H1 (cell line): ENCODE measurements around the gene TMEM168. TPM values are rescaled to one million over a fixed set of nuclear protein-coding genes. Genes with fewer than 3 reads are reported as not detected.

Source experiments
- CTCF ChIA-PET: fragments of 300-600 bp; sonication (Branson Sonifier 250); formaldehyde crosslinking; loops from one replicate; lab custom pipeline; 2021; ENCODE audit not compliant: partially characterized antibody; lab: Charles Lee
- POLR2A ChIA-PET: fragments of 300-600 bp; sonication (Branson Sonifier 250); formaldehyde crosslinking; loops from one replicate; lab custom pipeline; 2021; ENCODE audit warnings: inconsistent platforms; ENCODE audit not compliant: partially characterized antibody; lab: Charles Lee
- DNase-seq, 2 experiments: peaks; one replicate each; pipeline versions ENCODE4 v3.0.0 to v3.0.0-alpha.2; 2010 to 2022; ENCODE audit warnings: low spot score in 2 of 2, low read depth in 1 of 2, mixed read lengths in 1 of 2
- FAIRE-seq: peaks from 2 replicates; lab custom pipeline; 2011; peaks lifted over from hg19 to GRCh38; lab: Jason Lieb, UNC
- H2AFZ ChIP-seq: 2 replicates; pipeline ENCODE4 v1.8.1; 2012; ENCODE audit warnings: low read length, inconsistent platforms
- H2AK5ac ChIP-seq: 2 replicates; pipeline ENCODE4 v1.6.1; 2013; ENCODE audit warnings: low read depth, low read length
- H2BK120ac ChIP-seq: replicated peaks from 2 replicates; pipeline ENCODE3; 2013; ENCODE audit warnings: low read depth, low read length, inconsistent platforms
- H2BK12ac ChIP-seq: 2 replicates; pipeline ENCODE4 v1.6.1; 2013; ENCODE audit warnings: low read depth, low read length
- H2BK15ac ChIP-seq: 2 replicates; pipeline ENCODE4 v1.6.1; 2013; ENCODE audit warnings: low read length
- H2BK20ac ChIP-seq: 2 replicates; pipeline ENCODE4 v1.6.1; 2013; ENCODE audit warnings: low read length
- H2BK5ac ChIP-seq: 2 replicates; pipeline ENCODE4 v1.6.1; 2013; ENCODE audit warnings: low read depth, low read length
- H3K14ac ChIP-seq: 2 replicates; pipeline ENCODE4 v1.6.1; 2013; ENCODE audit warnings: inconsistent platforms; ENCODE audit not compliant: insufficient read length
- H3K18ac ChIP-seq: 2 replicates; pipeline ENCODE4 v1.6.1; 2013; ENCODE audit warnings: low read length; ENCODE audit errors: extremely low read depth
- H3K23ac ChIP-seq: 2 replicates; pipeline ENCODE4 v1.6.1; 2013; ENCODE audit warnings: inconsistent platforms; ENCODE audit not compliant: insufficient read length
- H3K23me2 ChIP-seq: 2 replicates; pipeline ENCODE4 v1.6.1; 2013; ENCODE audit warnings: low read depth, low read length
- H3K27ac ChIP-seq: 2 replicates; pipeline ENCODE4 v1.6.1; 2011; ENCODE audit warnings: low read depth, low read length, inconsistent platforms
- H3K27me3 ChIP-seq, 4 experiments: replicated peaks in 1 of 4; 1 replicate in 1 of 4; 2 replicates in 3 of 4; pipeline versions ENCODE4 v1.6.1 to v1.8.1; 2011 to 2013; ENCODE audit warnings: low read length in 3 of 4, mild to moderate bottlenecking in 3 of 4, inconsistent platforms in 2 of 4, mixed read lengths in 2 of 4, moderate library complexity in 1 of 4; ENCODE audit not compliant: control insufficient read depth in 3 of 4, insufficient read depth in 3 of 4; ENCODE audit errors: extremely low read depth in 1 of 4
- H3K36me3 ChIP-seq, 4 experiments: 2 replicates each; pipeline versions ENCODE4 v1.6.1 to v1.8.1; 2011 to 2013; ENCODE audit warnings: mild to moderate bottlenecking in 4 of 4, low read length in 3 of 4, moderate library complexity in 2 of 4, control low read depth in 1 of 4, inconsistent platforms in 1 of 4; ENCODE audit not compliant: insufficient read depth in 4 of 4, control insufficient read depth in 2 of 4
- H3K4ac ChIP-seq: replicated peaks from 2 replicates; pipeline ENCODE3; 2013; ENCODE audit warnings: low read length, low read depth, mixed read lengths, inconsistent platforms; ENCODE audit not compliant: insufficient read length
- H3K4me1 ChIP-seq, 4 experiments: replicated peaks in 1 of 4; 1 replicate in 1 of 4; 2 replicates in 3 of 4; pipeline versions ENCODE4 v1.6.1 to v1.8.1; 2011 to 2013; ENCODE audit warnings: low read length in 3 of 4, inconsistent platforms in 2 of 4, mixed read lengths in 1 of 4; ENCODE audit not compliant: insufficient read depth in 4 of 4, control insufficient read depth in 3 of 4
- H3K4me2 ChIP-seq, 2 experiments: 2 replicates each; pipeline versions ENCODE4 v1.6.1 to v1.8.1; 2011 to 2013; ENCODE audit warnings: low read depth in 2 of 2, low read length in 2 of 2, control low read depth in 1 of 2, inconsistent platforms in 1 of 2, mild to moderate bottlenecking in 1 of 2; ENCODE audit not compliant: insufficient read depth in 1 of 2
- H3K4me3 ChIP-seq, 4 experiments: fragments of 200-600, 300-600 bp in 1 of 4; sonication (generic), shearing (Covaris generic), sonication (Bioruptor Twin) in 1 of 4; 2 replicates each; pipeline versions ENCODE4 v1.5.1 to v1.8.1; 2011 to 2016; ENCODE audit warnings: low read length in 4 of 4, low read depth in 3 of 4, control low read depth in 2 of 4, inconsistent platforms in 2 of 4, mild to moderate bottlenecking in 2 of 4, mixed read lengths in 1 of 4, moderate library complexity in 1 of 4; ENCODE audit not compliant: insufficient read depth in 2 of 4; ENCODE audit errors: extremely low read depth in 1 of 4
- H3K56ac ChIP-seq: replicated peaks from 2 replicates; pipeline ENCODE3; 2013; ENCODE audit warnings: low read depth, mild to moderate bottlenecking, mixed read lengths, low read length, inconsistent platforms; ENCODE audit not compliant: insufficient read length
- H3K79me1 ChIP-seq: 2 replicates; pipeline ENCODE4 v1.6.1; 2013; ENCODE audit warnings: low read depth, low read length, control low read depth
- H3K79me2 ChIP-seq, 2 experiments: 2 replicates each; pipeline versions ENCODE4 v1.6.1 to v1.8.1; 2012 to 2013; ENCODE audit warnings: low read length in 2 of 2, mild to moderate bottlenecking in 2 of 2, inconsistent platforms in 1 of 2; ENCODE audit not compliant: insufficient read depth in 2 of 2, control insufficient read depth in 1 of 2
- H3K9ac ChIP-seq, 4 experiments: replicated peaks in 1 of 4; 1 replicate in 1 of 4; 2 replicates in 3 of 4; pipeline versions ENCODE4 v1.6.1 to v1.8.1; 2011 to 2013; ENCODE audit warnings: low read depth in 3 of 4, low read length in 3 of 4, control low read depth in 2 of 4, mild to moderate bottlenecking in 2 of 4, moderate library complexity in 2 of 4, inconsistent platforms in 1 of 4; ENCODE audit errors: extremely low read depth in 1 of 4
- H3K9me3 ChIP-seq, 2 experiments: 2 replicates each; pipeline versions ENCODE4 v1.6.1 to v1.8.1; 2012 to 2013; ENCODE audit warnings: mild to moderate bottlenecking in 2 of 2, moderate library complexity in 2 of 2, control low read depth in 1 of 2, inconsistent platforms in 1 of 2, low read depth in 1 of 2, low read length in 1 of 2, mixed read lengths in 1 of 2; ENCODE audit not compliant: insufficient read depth in 2 of 2
- H4K20me1 ChIP-seq, 2 experiments: replicated peaks in 1 of 2; 2 replicates each; pipeline versions ENCODE3 to v1.8.1; 2011 to 2013; ENCODE audit warnings: inconsistent platforms in 2 of 2, low read length in 2 of 2, mild to moderate bottlenecking in 1 of 2; ENCODE audit not compliant: insufficient read depth in 2 of 2, control insufficient read depth in 1 of 2
- H4K5ac ChIP-seq: 2 replicates; pipeline ENCODE4 v1.6.1; 2013; ENCODE audit warnings: low read length, low read depth, mixed read lengths, inconsistent platforms; ENCODE audit not compliant: insufficient read length
- H4K8ac ChIP-seq: 2 replicates; pipeline ENCODE4 v1.8.0; 2013; ENCODE audit warnings: mild to moderate bottlenecking, moderate library complexity, low read length, inconsistent platforms; ENCODE audit not compliant: insufficient read depth; ENCODE audit errors: extremely low read depth
- H4K91ac ChIP-seq: replicated peaks from 2 replicates; pipeline ENCODE3; 2013; ENCODE audit warnings: low read length, mixed read lengths, inconsistent platforms; ENCODE audit not compliant: insufficient read length
- ATF2 ChIP-seq: IDR thresholded peaks from 2 replicates; pipeline ENCODE4 v1.6.1; 2012; ENCODE audit warnings: low read length, inconsistent platforms
- CEBPB ChIP-seq: IDR thresholded peaks from 2 replicates; pipeline ENCODE4 v1.6.1; 2012; ENCODE audit warnings: low read depth, low read length
- EGR1 ChIP-seq: IDR thresholded peaks from 2 replicates; pipeline ENCODE4 v1.6.1; 2011; ENCODE audit warnings: low read depth, low read length, borderline replicate concordance
- MAX ChIP-seq: IDR thresholded peaks from 2 replicates; pipeline ENCODE4 v1.6.1; 2012; ENCODE audit warnings: inconsistent platforms
- NANOG ChIP-seq: IDR thresholded peaks from 2 replicates; pipeline ENCODE4 v1.6.1; 2011; ENCODE audit warnings: low read length, low read depth, mild to moderate bottlenecking, inconsistent platforms; ENCODE audit not compliant: insufficient read depth, poor library complexity, severe bottlenecking
- NRF1 ChIP-seq: IDR thresholded peaks from 2 replicates; pipeline ENCODE4 v1.6.1; 2011; ENCODE audit warnings: mild to moderate bottlenecking, low read depth, low read length, improper control_type of control experiment
- POLR2AphosphoS5 ChIP-seq: IDR thresholded peaks from 2 replicates; pipeline ENCODE4 v1.6.1; 2011; ENCODE audit warnings: low read depth, low read length
- WGBS, 2 experiments: shearing (Covaris generic) in 1 of 2; methylation state at CpG; one replicate each; pipeline versions ENCODE4 v1.1.6 to v1.1.7; 2013 to 2015; ENCODE audit warnings: low lambda C conversion rate in 2 of 2, mixed read lengths in 2 of 2, inconsistent platforms in 1 of 2, low coverage in 1 of 2, missing lambda C conversion rate in 1 of 2; ENCODE audit not compliant: insufficient replicate concordance in 2 of 2, insufficient coverage in 1 of 2, insufficient read length in 1 of 2; ENCODE audit errors: extremely low coverage in 1 of 2, missing lambda C conversion rate in 1 of 2; 5-methylcytosine and 5-hydroxymethylcytosine counted together
- polyA plus RNA-seq, 7 experiments: library from polyadenylated mRNA; depleted of rRNA in 3 of 7; stranded (reverse) in 5 of 7; unstranded in 2 of 7; fragments of >200 nt in 5 of 7; fragments of 200-250 nt in 2 of 7; gene quantifications; 1 replicate in 5 of 7; 2 replicates in 1 of 7; 4 replicates in 1 of 7; pipeline versions ENCODE4 v1.2.1 to v1.2.3, GENCODE V29; 2011 to 2013; ENCODE audit warnings: missing spikeins in 2 of 7, mixed read lengths in 2 of 7
- total RNA-seq: library from RNA; stranded (reverse); fragmentation: NEBNext Ultra II Directional; extraction: Animal tissue kit (Norgen Biotek cat#: 25700); gene quantifications from 2 replicates; pipeline ENCODE4 v1.2.1, GENCODE V29; 2021

TMEM168 gene
- total and polyA plus RNA-seq, 2 of the 8 experiments (the other 6 are each of a cell fraction or from before 2014, with no cell fraction given): 8.9 to 11.1 TPM

- no peaks in the 10 kb centered on the region for H3K79me2 ChIP-seq
- H2BK12ac ChIP-seq: no peak overlapping the region
- H3K4me2 ChIP-seq: no peak overlapping the region
- no peak overlapping the region for H3K27ac ChIP-seq
- no peak overlapping the region for H3K4me3 ChIP-seq
- no peak for TF ChIP-seq MAX
- TF ChIP-seq NRF1: no peak
- no peak for TF ChIP-seq CEBPB
- TF ChIP-seq NANOG: no peak
- no peak for TF ChIP-seq ATF2
- no peak for TF ChIP-seq EGR1
- no peak for TF ChIP-seq POLR2AphosphoS5
- H3K9me3 ChIP-seq: peaks cover 0 to 2% of the 10 kb centered on the region in 2 experiments; a peak in 2 of 4 replicates
- no peak overlapping the region for H4K91ac ChIP-seq
- no peak overlapping the region for H2BK5ac ChIP-seq
- no peak overlapping the region for H3K18ac ChIP-seq
- H4K8ac ChIP-seq: no peak overlapping the region
- H2BK15ac ChIP-seq: no peak overlapping the region
- H4K20me1 ChIP-seq: no peaks in the 10 kb centered on the region
- no peak overlapping the region for H4K5ac ChIP-seq
- no peaks in the 10 kb centered on the region for H3K79me1 ChIP-seq
- H2AK5ac ChIP-seq: no peak overlapping the region
- H3K56ac ChIP-seq: no peak overlapping the region
- no peak overlapping the region for H2AFZ ChIP-seq
- H2BK20ac ChIP-seq: no peak overlapping the region
- H3K4ac ChIP-seq: no peak overlapping the region
- no peak overlapping the region for H3K14ac ChIP-seq
- H2BK120ac ChIP-seq: no peak overlapping the region
- WGBS, 2 experiments: 89% methylated on average over 1 of the region's 1 CpG; no CpG with 5 or more reads in 1 of the 2 experiments
- H3K23ac ChIP-seq: no peak overlapping the region
- no peak for FAIRE-seq
- no peaks in the 10 kb centered on the region; a peak in 1 of 8 replicates for H3K36me3 ChIP-seq
- no peaks in the 10 kb centered on the region for H3K4me1 ChIP-seq
- POLR2A ChIA-PET: interaction anchor here (0.6 kb wide), 1 partner anchor 19 kb away, joined by 3 read pairs; no protein-coding TSS in a partner anchor
- H3K27me3 ChIP-seq: no peaks in the 10 kb centered on the region
- no peak for DNase-seq
- H3K9ac ChIP-seq: no peak overlapping the region
- CTCF ChIA-PET: interaction anchor here (0.7 to 0.8 kb wide), 2 partner anchors 8 to 15 kb away, joined by 3 read pairs; no protein-coding TSS in a partner anchor
- no peaks in the 10 kb centered on the region for H3K23me2 ChIP-seq
Observed at GRCh38 chr7:112735261-112735660, 54.9 kb downstream of the TMEM168 start.
